NCI-H1417 (cell line): ENCODE measurements around the gene LGALS3BP.

Experiments used
- DNase-seq, 3 experiments: peaks; one replicate each; lab custom pipeline; 2025; lab: John Stamatoyannopoulos, UW

LGALS3BP gene

GRCh38 chr17:79014158-79014758 lies 34.5 kb upstream of the LGALS3BP start:
- no peak for DNase-seq

DNA sequence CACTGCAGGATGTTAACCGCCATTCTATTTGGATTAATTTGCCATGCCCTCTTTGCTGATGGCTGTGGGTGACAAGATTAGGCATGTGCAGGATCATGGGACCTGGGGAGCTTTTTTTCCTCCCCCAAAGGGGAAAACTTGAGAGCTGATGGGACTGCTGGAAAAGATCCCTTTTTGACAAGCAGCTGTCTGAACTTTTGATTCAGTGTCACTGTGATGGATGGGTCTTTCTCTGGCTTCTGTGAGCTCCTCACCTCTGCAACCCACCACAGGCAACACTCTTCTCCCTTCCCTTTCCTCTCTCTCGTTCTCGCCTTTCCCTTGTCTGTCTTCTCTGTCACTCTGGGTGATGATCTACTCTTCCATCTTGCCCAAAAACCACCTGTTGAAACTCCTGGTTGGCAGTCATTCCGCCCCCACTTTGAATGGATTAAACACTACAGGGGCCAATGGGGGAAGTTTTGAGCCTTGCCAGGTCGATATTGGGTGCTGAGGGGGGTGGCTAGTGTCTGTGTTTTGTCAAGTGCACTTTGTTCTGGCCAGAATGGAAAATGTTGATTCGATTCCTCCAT lies 32.9 kb upstream of the LGALS3BP start:
- DNase-seq, result no peak

DNA sequence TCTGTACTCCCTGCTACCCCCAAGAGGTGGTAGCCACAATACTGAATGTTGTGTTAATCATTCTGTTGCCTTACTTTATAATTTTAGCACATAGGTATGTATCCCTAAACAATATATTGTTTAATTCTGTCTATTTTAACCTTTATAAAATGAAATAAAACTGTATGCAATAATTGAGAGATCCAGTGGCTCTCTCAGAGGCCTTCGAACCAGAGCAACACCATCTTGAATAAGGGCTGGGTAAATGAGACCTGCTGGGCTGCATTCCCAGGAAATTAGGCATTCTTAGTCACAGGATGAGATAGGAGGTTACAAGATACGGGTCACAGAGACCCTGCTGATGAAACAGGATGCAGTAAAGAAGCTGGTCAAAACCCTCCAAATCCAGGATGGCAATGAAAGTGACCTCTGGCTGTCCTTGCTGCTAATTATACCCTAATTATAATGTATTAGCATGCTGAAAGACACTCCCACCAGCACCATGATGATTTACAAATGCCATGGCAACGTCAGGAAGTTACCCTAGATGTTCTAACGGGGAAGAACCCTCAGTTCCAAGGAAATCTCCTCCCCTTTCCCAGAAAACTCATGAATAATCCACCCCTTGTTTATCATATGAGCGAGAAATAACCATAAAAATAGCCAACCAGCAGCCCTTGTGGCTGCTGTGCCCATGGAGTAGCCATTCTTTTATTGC lies 31.9 kb upstream of the LGALS3BP start:
- no peak for DNase-seq

DNA sequence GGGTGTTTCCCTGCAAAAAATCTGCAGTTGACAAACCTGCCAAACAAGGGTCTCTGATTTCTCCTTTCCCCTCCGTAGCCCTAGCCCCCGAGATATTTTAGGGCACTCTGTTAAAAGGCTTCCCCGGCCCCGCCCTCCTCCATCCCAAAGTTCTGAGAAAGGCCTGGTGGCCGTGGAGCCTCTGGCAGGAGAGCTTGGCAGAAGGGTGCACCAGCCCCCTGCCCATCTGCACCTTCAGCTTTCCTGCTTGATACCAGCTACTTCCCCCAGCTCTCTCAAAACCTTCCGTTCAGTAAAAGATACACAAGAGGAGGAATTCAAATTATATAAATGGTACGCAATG lies 30.6 kb upstream of the LGALS3BP start:
- no peak for DNase-seq

DNA sequence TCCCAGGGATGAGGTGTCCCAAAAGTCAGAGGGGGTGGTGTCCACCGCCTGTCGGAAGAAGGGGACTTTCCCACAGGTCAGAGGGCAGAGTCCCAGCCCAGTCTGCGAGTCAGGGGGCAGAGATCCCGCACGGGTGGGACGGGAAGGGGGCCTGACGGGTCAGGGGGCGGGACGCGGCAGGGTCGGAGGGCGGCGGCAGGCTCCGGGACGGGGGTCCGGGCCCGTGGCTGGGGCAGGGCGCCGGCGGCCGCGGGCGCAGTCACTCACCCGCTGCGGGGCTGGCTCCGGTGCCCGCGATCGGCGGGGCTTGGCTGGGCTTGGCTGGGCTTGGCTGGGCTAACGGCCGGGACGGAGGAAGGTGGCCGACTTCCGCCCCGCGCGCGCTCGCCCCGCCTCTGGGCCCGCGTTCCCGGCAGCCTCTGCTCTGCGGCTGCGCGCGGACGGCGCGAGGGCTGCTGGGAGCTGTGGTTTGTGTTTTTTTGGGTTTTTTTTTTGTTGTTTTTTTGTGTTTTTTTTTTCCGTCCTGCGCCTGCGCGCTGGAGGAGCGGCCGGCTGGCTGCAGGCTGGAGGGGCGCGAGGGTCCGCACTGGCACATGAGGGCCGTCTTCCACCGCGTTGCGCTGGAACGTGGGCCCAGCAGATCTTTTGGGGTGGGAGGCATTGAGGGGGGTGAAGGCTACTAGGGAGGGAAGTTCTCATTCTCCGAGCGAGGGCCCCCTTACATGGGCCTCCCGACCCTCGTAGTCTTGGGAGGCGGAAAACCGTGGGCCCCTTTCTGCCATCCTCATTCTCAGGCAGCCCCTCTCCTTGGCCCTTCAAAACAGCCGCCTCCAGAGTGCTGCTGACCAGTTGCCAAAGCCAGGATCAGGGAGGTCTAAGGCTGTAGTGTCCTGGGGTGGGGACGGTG lies 29.9 kb upstream of the LGALS3BP start, which contains the start of gene CANT1:
TSS of gene CANT1 (minus strand) at position 368 of the 907 bp plus-strand sequence. CDS start 12,142 bp downstream, outside the sequence.
- DNase-seq, result peak; percentile 71 to 87 (median 72)

- no peak for DNase-seq
Measured at GRCh38 chr17:79008666-79009387, 29.1 kb upstream of the LGALS3BP start.

- no peak for DNase-seq
Measured at GRCh38 chr17:79007504-79008381, 28.0 kb upstream of the LGALS3BP start.

DNA sequence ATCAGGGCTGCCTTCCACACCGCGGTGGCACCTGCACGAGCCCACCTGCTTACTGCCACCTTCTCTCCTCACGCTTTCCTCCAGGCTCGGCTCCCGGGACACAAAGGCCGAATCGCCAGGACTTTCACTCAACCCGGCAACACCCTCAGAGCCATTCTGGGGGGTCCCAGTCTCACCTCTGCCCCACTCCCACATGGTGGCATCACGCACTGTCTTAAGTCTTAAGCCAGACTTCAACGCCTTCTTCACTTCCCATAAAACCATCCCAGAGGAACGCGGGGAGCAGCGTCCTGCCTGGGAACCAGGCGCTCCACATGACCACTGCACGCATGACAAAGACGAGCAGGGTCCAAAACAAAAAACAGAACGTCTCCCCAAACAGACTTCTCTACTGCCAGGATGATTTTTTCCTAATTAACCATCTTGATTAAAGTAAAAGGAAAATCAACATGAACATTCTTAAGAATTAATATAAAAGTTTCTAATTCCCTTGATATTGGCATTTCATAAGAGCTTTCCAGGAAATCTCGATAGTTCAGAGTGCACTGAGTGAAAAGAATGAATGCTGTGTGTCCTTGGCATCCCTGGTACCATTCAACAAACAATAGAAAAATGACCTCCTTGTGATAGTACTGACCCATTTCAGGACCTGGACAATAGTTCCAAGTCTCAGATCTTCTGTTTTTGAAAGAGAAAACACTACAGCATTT lies 27.2 kb upstream of the LGALS3BP start:
- DNase-seq, result no peak

- no peak for DNase-seq
Measured at GRCh38 chr17:79006046-79006445, 26.3 kb upstream of the LGALS3BP start.

- peak; percentile 79 to 91 (median 90) for DNase-seq
Measured at GRCh38 chr17:79005063-79005861, 25.5 kb upstream of the LGALS3BP start.

DNA sequence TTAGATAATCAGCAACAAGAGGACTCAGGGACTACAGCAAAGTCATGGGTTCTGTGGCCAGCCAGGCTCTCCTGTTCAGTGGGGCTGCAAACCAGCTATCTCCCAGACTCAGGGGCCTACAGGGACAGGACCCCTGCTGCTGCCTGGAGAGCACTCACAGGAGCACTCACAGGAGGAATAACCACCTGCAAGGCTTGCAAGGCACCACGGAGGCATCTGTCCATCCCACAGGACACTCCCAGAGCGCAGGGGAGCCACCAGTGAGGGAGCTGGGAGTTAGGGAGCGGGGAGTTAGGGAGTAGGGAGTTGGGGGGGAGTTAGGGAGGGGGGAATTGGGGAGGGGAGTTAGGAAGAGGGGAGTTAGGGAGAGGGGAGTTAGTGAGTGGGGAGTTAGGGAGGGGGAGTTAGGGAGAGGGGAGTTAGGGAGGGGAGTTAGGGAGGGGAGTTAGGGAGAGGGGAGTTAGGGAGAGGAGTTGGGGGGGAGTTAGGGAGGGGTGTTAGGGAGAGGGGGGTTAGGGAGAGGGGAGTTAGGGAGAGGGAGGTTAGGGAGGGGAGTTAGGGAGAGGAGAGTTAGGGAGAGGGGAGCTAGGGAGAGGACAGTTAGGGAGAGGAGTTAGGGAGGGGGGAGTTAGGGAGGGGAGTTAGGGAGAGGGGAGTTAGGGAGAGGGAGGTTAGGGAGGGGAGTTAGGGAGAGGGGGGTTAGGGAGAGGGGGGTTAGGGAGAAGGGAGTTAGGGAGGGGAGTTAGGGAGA lies 24.1 kb upstream of the LGALS3BP start:
- peak in 1 of 3 experiments; percentile 4 for DNase-seq

GRCh38 chr17:79002796-79003593 lies 23.3 kb upstream of the LGALS3BP start:
- DNase-seq, result no peak

- DNase-seq, result no peak
Measured at GRCh38 chr17:79002291-79002690, 22.6 kb upstream of the LGALS3BP start.

- DNase-seq, result peak in 1 of 3 experiments; percentile 32
Measured at GRCh38 chr17:79001190-79002020, 21.7 kb upstream of the LGALS3BP start.

- DNase-seq, result no peak
Measured at GRCh38 chr17:79000396-79001189, 20.9 kb upstream of the LGALS3BP start.

GRCh38 chr17:78999947-79000395 lies 20.2 kb upstream of the LGALS3BP start:
- no peak for DNase-seq
